Prostate gland (tissue), 2 donors: ENCODE results near the gene GSTM2.
"Not testable (repeated sequence)": the region's sequence is repeated elsewhere in the genome, so short reads cannot be mapped to it uniquely, and the experiment has no call there.

Experiments
- CTCF ChIP-seq, 4 experiments: fragments of 200-600 bp in 2 of 4; fragments of 450-650 bp in 2 of 4; sonication (generic) in 2 of 4; IDR thresholded peaks; 1 replicate in 3 of 4; 2 replicates in 1 of 4; pipeline ENCODE4 v1.5.1; 2016 to 2019; ENCODE audit warnings: antibody characterized with exemption in 4 of 4, mild to moderate bottlenecking in 2 of 4, moderate library complexity in 2 of 4
- POLR2A ChIP-seq: fragments of 450-650 bp; IDR thresholded peaks from one replicate; pipeline ENCODE4 v1.6.1; 2016; ENCODE audit warnings: antibody characterized with exemption, mild to moderate bottlenecking

DNA sequence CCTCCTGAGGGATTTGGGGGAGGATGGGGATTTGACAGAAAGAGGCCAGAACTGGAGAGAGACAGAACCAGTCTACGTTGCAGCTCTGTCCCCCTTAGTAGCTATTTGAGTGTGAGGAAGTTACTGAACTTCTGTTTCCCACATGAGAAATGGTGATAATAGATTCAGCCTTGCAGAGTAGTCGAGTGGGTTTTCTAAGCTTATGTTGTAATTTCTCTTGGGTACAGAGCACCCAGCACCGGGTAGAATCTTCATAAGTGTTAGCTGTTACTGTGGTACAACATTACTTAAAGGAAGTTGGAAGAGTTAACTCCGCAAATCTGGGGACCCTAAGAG, 7.2 kb upstream of the GSTM2 start:
- not testable (repeated sequence) for TF ChIP-seq CTCF (IDR thresholded peaks at IDR 0.05); POLR2A
